SU-DHL-6 (cell line): ENCODE measurements around the gene RHBDF2.

Source experiments
- H2AFZ ChIP-seq: fragments of 200-600 bp; sonication (generic); 2 replicates; pipeline ENCODE4 v1.6.1; 2014; ENCODE audit warnings: low read depth, mild to moderate bottlenecking, moderate library complexity, mixed read lengths, antibody characterized with exemption, low read length; ENCODE audit not compliant: severe bottlenecking
- H3F3A ChIP-seq: fragments of 200-600 bp; shearing (Covaris generic); 2 replicates; pipeline ENCODE4 v1.6.0; 2016; ENCODE audit warnings: antibody characterized with exemption, mild to moderate bottlenecking; ENCODE audit not compliant: insufficient read depth
- H3K27ac ChIP-seq: fragments of 200-600 bp; sonication (generic); 2 replicates; pipeline ENCODE4 v1.5.1; 2016; ENCODE audit warnings: low read depth, mild to moderate bottlenecking, low read length, moderate library complexity, mixed read lengths
- H3K27me3 ChIP-seq: fragments of 200-600 bp; sonication (generic), shearing (Covaris generic); 2 replicates; pipeline ENCODE4 v1.6.0; 2014; ENCODE audit warnings: mild to moderate bottlenecking, low read length
- H3K36me3 ChIP-seq: fragments of 200-600 bp; sonication (generic); 2 replicates; pipeline ENCODE4 v1.6.1; 2014; ENCODE audit warnings: mild to moderate bottlenecking, low read length, mixed read lengths
- H3K4me2 ChIP-seq: fragments of 300-600, 200-600 bp; shearing (Covaris generic), sonication (generic); 2 replicates; pipeline ENCODE4 v1.6.0; 2014; ENCODE audit warnings: low read length, low read depth, mild to moderate bottlenecking; ENCODE audit not compliant: poor library complexity, severe bottlenecking
- H3K4me3 ChIP-seq: fragments of 200-600 bp; sonication (generic); 2 replicates; pipeline ENCODE4 v1.5.1; 2014; ENCODE audit warnings: antibody characterized with exemption, low read length, mild to moderate bottlenecking, mixed read lengths; ENCODE audit not compliant: insufficient read depth, poor library complexity, severe bottlenecking
- H3K79me2 ChIP-seq: fragments of 200-600 bp; sonication (generic); 2 replicates; pipeline ENCODE4 v1.6.1; 2014; ENCODE audit warnings: mild to moderate bottlenecking, low read length, moderate library complexity; ENCODE audit not compliant: insufficient read depth
- H3K9ac ChIP-seq: fragments of 200-600 bp; sonication (generic); 2 replicates; pipeline ENCODE4 v1.7.0; 2014; ENCODE audit warnings: mild to moderate bottlenecking, low read length
- H3K9me2 ChIP-seq: fragments of 200-600 bp; sonication (generic); replicated peaks from 2 replicates; pipeline ENCODE4 v1.6.1; 2014; ENCODE audit warnings: low read length; ENCODE audit not compliant: insufficient read depth
- H3K9me3 ChIP-seq: fragments of 200-600 bp; sonication (generic); 2 replicates; pipeline ENCODE4 v1.6.1; 2014; ENCODE audit warnings: low read length, mixed read lengths; ENCODE audit not compliant: insufficient read depth
- H4K20me1 ChIP-seq: fragments of 200-600 bp; sonication (generic); 2 replicates; pipeline ENCODE4 v1.6.1; 2014; ENCODE audit warnings: low read depth, mild to moderate bottlenecking, antibody characterized with exemption, low read length, moderate library complexity, mixed read lengths
- CTCF ChIP-seq: fragments of 200-600 bp; sonication (generic); IDR thresholded peaks from one replicate; pipeline ENCODE4 v1.5.1; 2017; ENCODE audit warnings: antibody characterized with exemption, mild to moderate bottlenecking, low read length, moderate library complexity; ENCODE audit not compliant: insufficient read depth, poor library complexity, severe bottlenecking
- EZH2phosphoT487 ChIP-seq: fragments of 200-600 bp; sonication (generic), shearing (Covaris generic); conservative IDR thresholded peaks from 2 replicates; pipeline ENCODE4 v1.6.1; 2018; ENCODE audit warnings: mild to moderate bottlenecking, antibody characterized with exemption, low read length, moderate library complexity, mixed read lengths

Gene RHBDF2

GRCh38 chr17:76427501-76428231 is 73.6 kb downstream of the RHBDF2 start:
- H3K79me2 ChIP-seq, result no peaks in the 10 kb centered on the region; the same call in 1 of the 2 replicates
- TF ChIP-seq CTCF, result no peak
- no peak for TF ChIP-seq EZH2phosphoT487
- H3K9me3 ChIP-seq, result no peaks in the 10 kb centered on the region
- no peaks in the 10 kb centered on the region for H3K27me3 ChIP-seq
- peak overlapping the region; percentile 56 for H3K4me2 ChIP-seq
- peak overlapping the region; percentile 8 for H3K4me3 ChIP-seq
- peak overlapping the region; percentile 46; the same call in 1 of the 2 replicates for H3K27ac ChIP-seq
- no peak overlapping the region for H2AFZ ChIP-seq
- no peaks in the 10 kb centered on the region for H3K9me2 ChIP-seq
- H3K9ac ChIP-seq, result no peak overlapping the region
- H4K20me1 ChIP-seq, result peaks cover 6% of the 10 kb centered on the region; the same call in 1 of the 2 replicates
- peaks cover 8% of the 10 kb centered on the region for H3F3A ChIP-seq
- no peaks in the 10 kb centered on the region for H3K36me3 ChIP-seq

- Histone ChIP-seq H3K79me2 (no peaks in the 10 kb centered on the region), H3K4me3 (no peak overlapping the region), H3F3A (peaks cover 8% of the 10 kb centered on the region), H4K20me1 (no peaks in the 10 kb centered on the region), H2AFZ (no peak overlapping the region), H3K9me3 (no peaks in the 10 kb centered on the region), H3K27ac (peak overlapping the region; percentile 46; the same call in 1 of the 2 replicates), H3K4me2 (no peak overlapping the region), H3K9ac (no peak overlapping the region), H3K9me2 (no peaks in the 10 kb centered on the region), H3K27me3 (no peaks in the 10 kb centered on the region), H3K36me3 (no peaks in the 10 kb centered on the region)
- no peak for TF ChIP-seq EZH2phosphoT487
- no peak for TF ChIP-seq CTCF
Measured at GRCh38 chr17:76426853-76427252, 74.4 kb downstream of the RHBDF2 start.

GRCh38 chr17:76422860-76423259 is 78.4 kb downstream of the RHBDF2 start:
- H3K4me2 ChIP-seq, result no peak overlapping the region

More at GRCh38 chr17:76422860-76423259, 78.4 kb downstream of the RHBDF2 start:
- no peaks in the 10 kb centered on the region for H3K9me3 ChIP-seq
- no peak for TF ChIP-seq EZH2phosphoT487
- TF ChIP-seq CTCF, result no peak
- no peaks in the 10 kb centered on the region for H3K27me3 ChIP-seq
- peaks cover 8% of the 10 kb centered on the region for H3F3A ChIP-seq
- H4K20me1 ChIP-seq, result no peaks in the 10 kb centered on the region
- H3K4me3 ChIP-seq, result no peak overlapping the region
- H3K9me2 ChIP-seq, result no peaks in the 10 kb centered on the region
- no peaks in the 10 kb centered on the region for H3K79me2 ChIP-seq
- no peak overlapping the region for H3K27ac ChIP-seq
- no peaks in the 10 kb centered on the region for H3K36me3 ChIP-seq
- H3K9ac ChIP-seq, result no peak overlapping the region
- no peak overlapping the region for H2AFZ ChIP-seq
